Gastrocnemius medialis (tissue), 4 donors: ENCODE measurements around the gene PIEZO1. TPM values are rescaled to one million over a fixed set of nuclear protein-coding genes. Genes with fewer than 3 reads are reported as not detected.

Experiments used
- ATAC-seq, 2 donors: fragments of 150-250 bp; one replicate each; pipeline ENCODE4 v1.9.1; 2016
- DNase-seq, 2 donors: peaks; one replicate each; pipeline ENCODE4 v3.0.0-alpha.2; 2019
- H3K27ac ChIP-seq, 4 donors: fragments of 200-600 bp; sonication (generic); 1 replicate in 1 of 4; 2 replicates in 3 of 4; pipeline ENCODE4 v1.5.1; 2016 to 2018; ENCODE audit warnings: mild to moderate bottlenecking in 2 of 4, moderate library complexity in 1 of 4
- H3K27me3 ChIP-seq, 3 donors: fragments of 200-600 bp; sonication (generic) in 2 of 3; 1 replicate in 1 of 3; 2 replicates in 2 of 3; pipeline versions ENCODE4 v1.5.1 to v1.6.0; 2016 to 2019; ENCODE audit warnings: mild to moderate bottlenecking in 1 of 3, moderate library complexity in 1 of 3
- H3K36me3 ChIP-seq, 2 donors: fragments of 200-600 bp; sonication (generic) in 1 of 2; one replicate each; pipeline ENCODE4 v1.5.1; 2017 to 2018
- H3K4me1 ChIP-seq, 2 donors: fragments of 200-600 bp; sonication (generic) in 1 of 2; one replicate each; pipeline ENCODE4 v1.5.1; 2016 to 2017; ENCODE audit warnings: mild to moderate bottlenecking in 2 of 2
- H3K4me3 ChIP-seq, 4 donors: fragments of 200-600 bp; sonication (generic) in 3 of 4; 1 replicate in 1 of 4; 2 replicates in 3 of 4; pipeline ENCODE4 v1.5.1; 2016 to 2019; ENCODE audit warnings: mild to moderate bottlenecking in 2 of 4
- H3K9me3 ChIP-seq, 3 donors: fragments of 200-600 bp; sonication (generic) in 2 of 3; 1 replicate in 1 of 3; 2 replicates in 2 of 3; pipeline ENCODE4 v1.5.1; 2016 to 2019
- CTCF ChIP-seq, 5 experiments: fragments of 450-650 bp in 3 of 5; fragments of 200-600 bp in 2 of 5; sonication (generic) in 2 of 5; IDR thresholded peaks in 4 of 5; conservative IDR thresholded peaks in 1 of 5; 1 replicate in 4 of 5; 2 replicates in 1 of 5; pipeline ENCODE4 v1.5.1; 2016 to 2019; ENCODE audit warnings: antibody characterized with exemption in 5 of 5, mild to moderate bottlenecking in 3 of 5, moderate library complexity in 3 of 5
- POLR2A ChIP-seq, 2 donors: fragments of 450-650 bp; IDR thresholded peaks; one replicate each; pipeline ENCODE4 v1.6.1; 2017; ENCODE audit warnings: antibody characterized with exemption in 2 of 2, mild to moderate bottlenecking in 2 of 2, moderate library complexity in 2 of 2
- in situ Hi-C, 4 donors: fragments of 200-750 bp; cut with MboI; loops; one replicate each; pipeline versions ENCODE4 v1.15.0 to v1.8.0; 2017; ENCODE audit warnings: low sequenced_read_pairs in 4 of 4
- intact Hi-C: fragments of 100-400 bp; cut with DNase I; formaldehyde crosslinking; loops from one replicate; pipeline ENCODE4 v1.15.1; 2023; ENCODE audit warnings: low total_unique reads
- total RNA-seq, 4 donors: library from RNA; depleted of rRNA; stranded (reverse); fragments of >200 nt; gene quantifications; one replicate each; pipeline versions ENCODE4 v1.1.0 to v1.2.3, GENCODE V29; 2016

Gene PIEZO1
- total RNA-seq, 4 donors from 2014 or later: 9.0 to 37.0 (median 16.5) TPM

GRCh38 chr16:88735121-88735520, 49.9 kb downstream of the PIEZO1 start:
- ATAC-seq (no peak), DNase-seq (no peak)
- Histone ChIP-seq H3K4me3 (no peak overlapping the region), H3K27ac (no peak overlapping the region), H3K9me3 (no peaks in the 10 kb centered on the region), H3K36me3 (no peaks in the 10 kb centered on the region), H3K27me3 (no peaks in the 10 kb centered on the region), H3K4me1 (peaks cover 0 to 7% of the 10 kb centered on the region in 2 donors)
- TF ChIP-seq CTCF (IDR thresholded peaks at IDR 0.05 in 4 of 5, conservative IDR thresholded peaks at IDR 0.05 in 1 of 5): no peak
- TF ChIP-seq POLR2A (IDR thresholded peaks at IDR 0.05): no peak
- in situ Hi-C loops: loop anchor here in 2 of 4 donors (25.0 kb wide), 1 partner anchor 477 kb away; the partner anchor contains the start of genes SLC22A31 (in 2 of the 2) and ZNF778 (in 2 of the 2)
- intact Hi-C loops: no loop called here

- in situ Hi-C loops (loop anchor here in 2 of 4 donors (25.0 kb wide), 1 partner anchor 478 kb away; the partner anchor contains the start of genes SLC22A31 (in 2 of the 2) and ZNF778 (in 2 of the 2)), intact Hi-C loops (no loop called here)
- H3K27me3 ChIP-seq: no peaks in the 10 kb centered on the region
- ATAC-seq: no peak
- H3K27ac ChIP-seq: no peak overlapping the region
- no peaks in the 10 kb centered on the region for H3K9me3 ChIP-seq
- no peak for DNase-seq
- no peak overlapping the region for H3K4me3 ChIP-seq
- H3K4me1 ChIP-seq: peaks cover 0 to 7% of the 10 kb centered on the region in 2 donors
- TF ChIP-seq CTCF (IDR thresholded peaks at IDR 0.05 in 4 of 5, conservative IDR thresholded peaks at IDR 0.05 in 1 of 5) (no peak), POLR2A (IDR thresholded peaks at IDR 0.05) (no peak)
- no peaks in the 10 kb centered on the region for H3K36me3 ChIP-seq
These were observed 50.7 kb downstream of the PIEZO1 start for GRCh38 chr16:88734361-88734728.

GRCh38 chr16:88733630-88734360, 51.2 kb downstream of the PIEZO1 start:
- no peak overlapping the region for H3K4me3 ChIP-seq
- no peaks in the 10 kb centered on the region for H3K9me3 ChIP-seq
- no peak for DNase-seq
- ATAC-seq: no peak
- in situ Hi-C loops: loop anchor here in 2 of 4 donors (25.0 kb wide), 1 partner anchor 479 kb away; the partner anchor contains the start of genes SLC22A31 (in 2 of the 2) and ZNF778 (in 2 of the 2)
- no peaks in the 10 kb centered on the region for H3K36me3 ChIP-seq
- no peak for TF ChIP-seq POLR2A (IDR thresholded peaks at IDR 0.05)
- TF ChIP-seq CTCF (IDR thresholded peaks at IDR 0.05 in 4 of 5, conservative IDR thresholded peaks at IDR 0.05 in 1 of 5): no peak
- no peaks in the 10 kb centered on the region for H3K27me3 ChIP-seq
- no peak overlapping the region for H3K27ac ChIP-seq
- intact Hi-C loops: no loop called here
- H3K4me1 ChIP-seq: peaks cover 0 to 7% of the 10 kb centered on the region in 2 donors

- no peaks in the 10 kb centered on the region for H3K27me3 ChIP-seq
- TF ChIP-seq POLR2A (IDR thresholded peaks at IDR 0.05): no peak
- TF ChIP-seq CTCF (IDR thresholded peaks at IDR 0.05 in 4 of 5, conservative IDR thresholded peaks at IDR 0.05 in 1 of 5): no peak
- intact Hi-C loops: no loop called here
- H3K4me3 ChIP-seq: no peak overlapping the region
- no peaks in the 10 kb centered on the region for H3K9me3 ChIP-seq
- peaks cover 0 to 6% of the 10 kb centered on the region in 2 donors for H3K4me1 ChIP-seq
- no peak overlapping the region for H3K27ac ChIP-seq
- in situ Hi-C loops: loop anchor here in 2 of 4 donors (25.0 kb wide), 1 partner anchor 479 kb away; the partner anchor contains the start of genes SLC22A31 (in 2 of the 2) and ZNF778 (in 2 of the 2)
- no peak for ATAC-seq
- DNase-seq: no peak
- no peaks in the 10 kb centered on the region for H3K36me3 ChIP-seq
These were observed 52.1 kb downstream of the PIEZO1 start for GRCh38 chr16:88732961-88733294.
